ELR (cell line): Measurements from ENCODE around the gene MACO1.
A peak's percentile ranks its signal among the peaks of the same experiment; 100 is the strongest.
"Not testable (repeated sequence)": the region's sequence is repeated elsewhere in the genome, so short reads cannot be mapped to it uniquely, and the experiment has no call there.

Experiments
- DNase-seq: peaks from one replicate; pipeline ENCODE4 v3.0.0-alpha.2; 2015; ENCODE audit warnings: low read depth

MACO1 gene

GRCh38 chr1:25458541-25459298 is 28.0 kb downstream of the MACO1 start:
- DNase-seq: no peak

DNA sequence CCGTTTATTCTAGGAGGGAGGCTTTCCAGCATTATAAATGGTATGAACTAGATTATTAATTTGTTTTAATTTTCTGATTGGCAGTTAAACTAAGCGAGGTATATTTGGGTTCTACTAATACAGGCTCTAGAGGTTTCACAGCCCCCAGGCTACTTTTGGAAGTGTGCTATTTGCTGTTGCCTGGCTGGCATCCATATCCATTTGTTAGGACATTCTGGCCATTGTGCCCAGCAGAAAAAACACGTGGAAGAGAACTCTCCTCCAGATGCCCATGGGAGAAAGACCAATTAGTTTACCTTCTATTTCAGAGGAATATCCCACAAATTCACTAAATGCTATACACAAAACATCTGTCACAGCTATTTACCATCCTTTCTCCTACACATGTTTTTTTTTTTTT is 29.3 kb downstream of the MACO1 start:
- no peak for DNase-seq

DNA sequence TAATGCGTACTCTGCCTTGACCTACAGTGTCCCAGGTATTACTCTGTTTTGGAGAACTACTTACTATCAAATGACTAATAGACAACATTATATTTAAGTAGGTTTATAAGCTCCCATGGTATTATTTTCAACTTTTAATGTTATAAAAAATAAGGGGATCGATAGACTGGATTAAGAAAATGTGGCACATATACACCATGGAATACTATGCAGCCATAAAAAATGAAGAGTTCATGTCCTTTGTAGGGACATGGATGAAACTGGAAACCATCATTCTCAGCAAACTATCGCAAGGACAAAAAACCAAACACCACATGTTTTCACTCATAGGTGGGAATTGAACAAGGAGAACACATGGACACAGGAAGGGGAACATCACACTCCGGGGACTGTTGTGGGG is 30.1 kb downstream of the MACO1 start:
- DNase-seq: not testable (repeated sequence)

DNA sequence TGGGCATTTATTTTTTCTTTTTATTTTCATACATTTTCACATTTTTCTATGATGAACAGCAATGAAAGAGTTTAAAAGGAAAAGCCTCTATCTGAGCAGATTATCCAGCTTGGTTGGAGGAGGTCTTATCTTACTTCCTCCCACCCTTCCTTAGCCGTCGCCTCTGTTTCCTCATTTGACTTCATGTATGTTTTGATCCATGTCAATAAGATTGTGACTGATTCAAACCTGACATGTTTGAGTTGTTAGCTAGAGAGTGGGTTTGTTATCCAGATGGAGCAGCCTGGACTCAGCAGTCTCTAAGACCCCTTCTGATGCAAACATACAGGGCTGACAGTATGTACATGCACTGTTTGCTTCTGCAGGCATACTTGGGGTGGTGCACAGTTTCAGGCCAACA is 31.2 kb downstream of the MACO1 start:
- no peak for DNase-seq

GRCh38 chr1:25462732-25463131 is 32.0 kb downstream of the MACO1 start:
- no peak for DNase-seq

GRCh38 chr1:25467193-25467592 is 36.5 kb downstream of the MACO1 start:
- DNase-seq: no peak

GRCh38 chr1:25467616-25468015 is 36.9 kb downstream of the MACO1 start:
- no peak for DNase-seq

DNA sequence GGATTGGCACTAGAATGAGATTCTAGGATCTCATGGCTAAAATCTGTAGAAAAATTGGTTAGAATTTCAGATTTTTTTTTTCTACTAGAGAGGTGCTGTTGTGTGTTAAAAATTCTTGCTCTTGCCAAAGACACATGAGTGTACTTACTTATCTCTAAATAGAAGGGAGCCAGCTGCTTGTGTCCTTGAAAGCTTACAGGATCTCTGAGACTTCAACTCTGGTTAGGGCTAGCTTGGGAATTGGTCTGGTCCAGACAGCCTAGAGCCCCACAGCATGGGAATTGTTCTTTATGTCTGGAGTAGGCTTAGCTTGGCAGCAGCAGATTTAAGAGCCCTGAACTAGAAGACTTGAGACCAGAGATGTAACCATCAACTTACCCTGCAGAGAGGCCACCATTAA is 37.3 kb downstream of the MACO1 start:
- DNase-seq: no peak

DNA sequence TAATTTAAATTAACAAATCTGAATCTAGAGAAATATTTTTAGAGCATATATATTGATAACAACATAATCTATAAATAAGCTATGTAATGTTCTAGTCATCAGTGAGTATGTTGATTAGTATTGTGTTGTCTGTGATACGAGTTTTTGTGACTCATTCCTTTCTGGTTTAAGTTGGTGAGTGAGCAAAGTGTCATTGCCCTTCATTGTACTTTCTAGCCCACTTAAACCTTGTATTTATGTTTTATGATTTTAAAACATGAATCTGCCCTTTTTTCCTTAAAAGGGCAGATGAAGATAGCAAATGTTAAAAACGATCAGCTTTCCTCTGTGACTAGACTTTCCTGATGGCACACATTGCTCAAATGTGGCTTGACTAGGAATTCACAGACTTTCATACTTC is 38.5 kb downstream of the MACO1 start:
- peak; percentile 84 for DNase-seq

- no peak for DNase-seq
Measured at GRCh38 chr1:25472471-25472870, 41.8 kb downstream of the MACO1 start.

DNA sequence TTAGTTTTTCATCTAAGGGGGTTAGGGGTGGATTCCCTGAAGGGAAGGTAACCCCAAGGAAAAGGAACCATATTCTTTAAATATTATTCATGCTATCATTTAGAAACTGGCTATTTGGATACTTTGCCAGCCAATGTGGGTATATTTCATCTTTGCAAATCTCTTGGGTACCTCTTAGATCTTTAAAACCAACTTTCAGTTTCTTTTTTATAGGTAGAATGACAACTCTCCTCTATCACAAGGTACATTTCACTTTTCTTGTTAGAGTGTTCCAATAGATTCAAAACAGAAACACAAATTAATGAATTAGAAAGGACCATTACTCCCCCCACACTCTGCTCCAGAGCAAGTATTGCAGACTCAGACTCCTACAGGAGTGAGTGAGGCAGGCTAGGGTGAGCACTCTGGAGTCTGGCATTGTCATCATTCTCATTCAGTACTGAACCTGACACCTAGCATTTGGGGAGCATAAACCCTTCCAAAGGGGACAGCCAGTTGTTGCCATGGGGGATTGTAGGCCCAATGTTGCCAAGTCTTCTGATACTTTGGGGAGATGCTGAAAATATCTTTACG is 43.0 kb downstream of the MACO1 start:
- no peak for DNase-seq

GRCh38 chr1:25474439-25475047 is 43.8 kb downstream of the MACO1 start:
- DNase-seq: no peak

GRCh38 chr1:25476186-25477097 is 45.7 kb downstream of the MACO1 start:
- DNase-seq: no peak

DNA sequence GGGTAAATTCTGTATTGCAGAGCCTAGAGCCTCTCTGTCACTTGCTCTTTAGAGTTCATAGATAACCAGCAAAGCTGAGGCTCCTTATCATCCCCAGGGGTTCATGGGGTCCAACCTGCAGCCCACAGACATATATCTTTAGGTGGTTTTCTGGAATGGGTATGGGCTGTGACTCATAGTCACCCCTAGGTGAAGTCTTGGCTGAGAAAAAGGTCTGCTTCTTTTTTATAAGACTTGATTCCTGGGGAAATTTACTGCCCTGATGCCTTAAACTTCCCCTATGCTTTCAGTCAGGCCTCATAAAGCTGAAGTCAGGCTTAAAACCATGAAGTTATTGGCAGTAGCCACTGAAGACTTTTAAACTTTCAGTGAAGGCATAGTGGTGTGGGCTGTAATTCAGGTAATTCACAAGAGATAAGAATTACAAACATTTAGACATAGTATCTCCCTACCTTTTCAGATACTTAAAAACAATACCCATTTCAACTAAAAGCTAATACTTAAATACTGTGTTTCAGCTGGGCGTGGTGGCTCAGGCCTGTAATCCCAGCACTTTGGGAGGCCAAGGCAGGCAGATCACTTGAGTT is 46.8 kb downstream of the MACO1 start:
- no peak for DNase-seq

DNA sequence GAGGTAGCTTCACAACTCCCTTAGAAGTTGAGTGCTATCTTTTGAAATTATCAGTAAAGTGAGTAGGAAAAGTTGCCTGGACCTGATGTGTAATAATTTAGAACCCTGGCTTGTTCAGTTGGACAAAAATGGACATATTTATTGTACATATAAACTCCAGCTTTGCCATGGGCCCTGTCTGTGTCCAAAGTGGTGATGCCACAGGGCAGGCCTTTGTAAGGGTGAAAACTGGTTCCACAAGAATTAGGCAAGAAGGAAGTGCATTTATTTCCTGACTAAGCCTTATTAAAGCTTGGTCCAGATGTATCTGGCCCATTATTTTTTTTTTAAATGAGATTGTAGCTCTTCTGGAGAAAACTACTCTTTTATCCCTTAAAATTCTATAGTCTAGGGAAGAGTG is 47.9 kb downstream of the MACO1 start:
- no peak for DNase-seq

GRCh38 chr1:25481625-25482024 is 50.9 kb downstream of the MACO1 start:
- DNase-seq: no peak

GRCh38 chr1:25482211-25482610 is 51.5 kb downstream of the MACO1 start:
- DNase-seq: no peak

GRCh38 chr1:25484096-25484495 is 53.4 kb downstream of the MACO1 start:
- DNase-seq: no peak

GRCh38 chr1:25484533-25484932 is 53.8 kb downstream of the MACO1 start:
- DNase-seq: no peak

DNA sequence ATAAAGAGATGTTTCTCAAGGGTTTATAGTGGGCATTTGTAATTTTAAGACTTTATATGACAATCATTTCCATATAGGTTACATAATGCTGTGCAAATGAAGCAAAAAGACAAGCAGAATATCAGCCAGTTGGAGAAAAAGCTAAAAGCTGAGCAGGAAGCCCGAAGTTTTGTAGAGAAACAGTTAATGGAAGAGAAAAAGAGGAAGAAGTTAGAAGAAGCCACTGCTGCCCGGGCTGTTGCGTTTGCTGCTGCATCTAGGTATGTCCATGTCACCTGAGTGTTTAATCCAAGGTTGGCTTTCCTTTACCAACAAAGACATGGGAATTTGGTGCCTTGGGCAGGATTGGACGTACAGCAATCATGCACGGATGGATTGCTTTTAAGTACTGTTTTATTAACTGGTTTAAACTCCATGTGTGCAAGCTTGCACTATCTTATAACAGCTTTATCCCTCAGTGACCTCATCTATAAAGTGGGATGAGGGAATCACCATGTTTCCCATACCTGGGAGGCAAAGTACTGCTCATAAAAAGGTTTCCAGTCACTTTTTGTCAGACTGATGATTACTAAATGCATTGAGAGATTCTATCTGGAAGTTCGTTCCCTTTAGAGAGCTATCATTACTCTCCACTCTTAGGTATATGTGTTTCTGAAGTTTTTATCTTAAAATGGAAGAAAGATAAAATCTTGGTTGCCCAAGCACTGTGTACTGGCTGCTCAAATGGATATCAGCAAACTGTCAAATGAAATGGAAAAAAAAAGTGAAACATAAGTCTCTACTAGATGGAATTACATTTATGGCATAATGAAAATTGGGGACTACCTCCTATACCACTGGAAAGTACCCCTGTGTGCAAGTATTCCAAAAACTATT is 55.1 kb downstream of the MACO1 start:
- DNase-seq: no peak

GRCh38 chr1:25486602-25487001 is 55.9 kb downstream of the MACO1 start:
- peak; percentile 46 for DNase-seq
